Ovary (tissue), 3 donors: ENCODE results near the gene NXT1.
"Not testable (repeated sequence)": the region's sequence is repeated elsewhere in the genome, so short reads cannot be mapped to it uniquely, and the experiment has no call there.

Experiments used
- POLR2A ChIP-seq: fragments of 450-650 bp; IDR thresholded peaks from one replicate; pipeline ENCODE4 v1.6.1; 2017; ENCODE audit warnings: antibody characterized with exemption, mild to moderate bottlenecking, moderate library complexity
- TF ChIP-seq, protein P1 (sequence below), 3 donors: fragments of 450-650 bp in 2 of 3; fragments of 200-600 bp in 1 of 3; IDR thresholded peaks; one replicate each; pipeline versions ENCODE4 v1.5.1 to v1.8.0; 2016 to 2022; ENCODE audit warnings: antibody characterized with exemption in 3 of 3, mild to moderate bottlenecking in 1 of 3
- donor health status: DM: no; HTN: no; CAD: no.

DNA sequence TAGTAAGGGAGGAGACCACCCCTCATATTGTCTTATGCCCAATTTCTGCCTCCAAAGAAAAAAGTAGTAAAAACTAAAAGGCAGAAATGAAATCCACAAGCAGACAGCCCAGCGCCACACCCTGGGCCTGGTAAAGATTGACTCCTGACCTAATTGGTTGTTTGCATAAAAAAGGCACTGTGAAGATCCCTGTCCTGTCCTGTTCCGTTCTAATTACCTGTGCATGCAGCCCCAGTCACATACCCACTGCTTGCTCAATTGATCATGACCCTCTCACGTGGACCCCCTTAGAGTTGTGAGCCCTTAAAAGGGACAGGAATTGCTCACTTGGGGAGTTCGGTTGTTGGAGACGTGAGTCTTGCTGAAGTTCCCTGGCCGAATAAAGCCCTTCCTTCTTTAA is 2.1 kb upstream of the NXT1 start:
- TF ChIP-seq POLR2A: not testable (repeated sequence)
- TF ChIP-seq, protein P1, sequence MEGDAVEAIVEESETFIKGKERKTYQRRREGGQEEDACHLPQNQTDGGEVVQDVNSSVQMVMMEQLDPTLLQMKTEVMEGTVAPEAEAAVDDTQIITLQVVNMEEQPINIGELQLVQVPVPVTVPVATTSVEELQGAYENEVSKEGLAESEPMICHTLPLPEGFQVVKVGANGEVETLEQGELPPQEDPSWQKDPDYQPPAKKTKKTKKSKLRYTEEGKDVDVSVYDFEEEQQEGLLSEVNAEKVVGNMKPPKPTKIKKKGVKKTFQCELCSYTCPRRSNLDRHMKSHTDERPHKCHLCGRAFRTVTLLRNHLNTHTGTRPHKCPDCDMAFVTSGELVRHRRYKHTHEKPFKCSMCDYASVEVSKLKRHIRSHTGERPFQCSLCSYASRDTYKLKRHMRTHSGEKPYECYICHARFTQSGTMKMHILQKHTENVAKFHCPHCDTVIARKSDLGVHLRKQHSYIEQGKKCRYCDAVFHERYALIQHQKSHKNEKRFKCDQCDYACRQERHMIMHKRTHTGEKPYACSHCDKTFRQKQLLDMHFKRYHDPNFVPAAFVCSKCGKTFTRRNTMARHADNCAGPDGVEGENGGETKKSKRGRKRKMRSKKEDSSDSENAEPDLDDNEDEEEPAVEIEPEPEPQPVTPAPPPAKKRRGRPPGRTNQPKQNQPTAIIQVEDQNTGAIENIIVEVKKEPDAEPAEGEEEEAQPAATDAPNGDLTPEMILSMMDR (IDR thresholded peaks at IDR 0.05): not testable (repeated sequence)
